MCF 10A (cell line): ENCODE results near the gene NUTF2. TPM values are rescaled to one million over a fixed set of nuclear protein-coding genes. Genes with fewer than 3 reads are reported as not detected.

Experiments
- BruUV-seq: library from RNA; stranded (reverse); fragments of 400-500 nt; replicated peaks from 2 replicates; lab custom pipeline; 2021; lab: Mats Ljungman, UMichigan
- CTCF ChIA-PET: fragments of 300-600 bp; sonication (Branson Sonifier 250); formaldehyde crosslinking; extraction: SDS; loops from one replicate; lab custom pipeline; 2021; ENCODE audit warnings: antibody characterized with exemption, inconsistent platforms; lab: Yijun Ruan, JAX
- POLR2A ChIA-PET: fragments of 300-600, 350-650 bp; sonication (Branson Sonifier 250); formaldehyde crosslinking; extraction: SDS; loops from one replicate; lab custom pipeline; 2020; ENCODE audit warnings: antibody characterized with exemption, inconsistent platforms; lab: Yijun Ruan, JAX
- DNase-seq: peaks from one replicate; pipeline ENCODE4 v3.0.0-alpha.2; 2018; ENCODE audit not compliant: unreplicated experiment
- H3K27ac Mint-ChIP-seq: one replicate; pipeline ENCODE4 v1.8.0; 2022; ENCODE audit warnings: mild to moderate bottlenecking, low read depth, mixed read lengths; ENCODE audit not compliant: unreplicated experiment
- H3K27me3 Mint-ChIP-seq: one replicate; pipeline ENCODE4 v1.8.0; 2022; ENCODE audit warnings: mixed read lengths; ENCODE audit not compliant: insufficient read depth, unreplicated experiment
- H3K36me3 Mint-ChIP-seq: one replicate; pipeline ENCODE4 v1.8.0; 2022; ENCODE audit warnings: mild to moderate bottlenecking, moderate library complexity, mixed read lengths; ENCODE audit not compliant: insufficient read depth, unreplicated experiment
- H3K4me1 Mint-ChIP-seq: one replicate; pipeline ENCODE4 v1.8.0; 2022; ENCODE audit warnings: mixed read lengths; ENCODE audit not compliant: insufficient read depth, unreplicated experiment
- H3K4me3 Mint-ChIP-seq: one replicate; pipeline ENCODE4 v1.8.0; 2022; ENCODE audit warnings: mild to moderate bottlenecking, moderate library complexity, mixed read lengths; ENCODE audit not compliant: unreplicated experiment
- H3K9me3 Mint-ChIP-seq: one replicate; pipeline ENCODE4 v1.8.0; 2022; ENCODE audit warnings: mixed read lengths; ENCODE audit not compliant: unreplicated experiment
- CTCF ChIP-seq: fragments of 200-600 bp; IDR thresholded peaks from one replicate; pipeline ENCODE4 v1.8.0; 2022; ENCODE audit warnings: antibody characterized with exemption, mild to moderate bottlenecking; ENCODE audit not compliant: unreplicated experiment
- intact Hi-C: fragments of 100-400 bp; cut with micrococcal nuclease; formaldehyde crosslinking; loops from 2 replicates; pipeline ENCODE4 v1.14.1; 2022
- total RNA-seq: library from RNA; stranded (reverse); gene quantifications from 2 replicates; pipeline ENCODE4 v1.2.3, GENCODE V29; 2022

Gene NUTF2
- total RNA-seq, 1 experiment from 2014 or later = 133 TPM

GRCh38 chr16:67805718-67806427, 40.9 kb upstream of the NUTF2 start:
- peaks cover 5% of the 10 kb centered on the region for H3K4me1 Mint-ChIP-seq
- no peaks in the 10 kb centered on the region for H3K27me3 Mint-ChIP-seq
- ChIA-PET CTCF (interaction anchor here (0.6 to 3.0 kb wide), 6 partner anchors 10 to 290 kb away, joined by 3 to 24 read pairs (median 5); no protein-coding TSS in a partner anchor), POLR2A (interaction anchor here (0.6 to 2.3 kb wide), 28 partner anchors 9 to 558 kb away, joined by 3 to 27 read pairs (median 4); partner anchors contain the start of genes ATP6V0D1, CTCF, CTRL and DDX28)
- TF ChIP-seq CTCF = no peak
- H3K4me3 Mint-ChIP-seq = peak overlapping the region; percentile 90
- H3K27ac Mint-ChIP-seq = peak overlapping the region; percentile 89
- DNase-seq = no peak
- BruUV-seq = no TSS peak
- H3K36me3 Mint-ChIP-seq = peaks cover 37% of the 10 kb centered on the region
- intact Hi-C loops = loop anchor here (5.0 to 10.0 kb wide), 2 partner anchors 89 to 281 kb away; partner anchors contain the start of genes GFOD2 and RIPOR1
- no peaks in the 10 kb centered on the region for H3K9me3 Mint-ChIP-seq

- BruUV-seq = no TSS peak
- Mint-ChIP-seq H3K36me3 (peaks cover 36% of the 10 kb centered on the region), H3K4me1 (peaks cover 5% of the 10 kb centered on the region), H3K9me3 (no peaks in the 10 kb centered on the region), H3K27me3 (no peaks in the 10 kb centered on the region), H3K4me3 (peak within 1 kb of the TSS; percentile 90), H3K27ac (peak within 1 kb of the TSS; percentile 89)
- DNase-seq = peak; percentile 99
- ChIA-PET POLR2A (interaction anchor here (0.6 to 2.3 kb wide), 32 partner anchors 9 to 559 kb away, joined by 3 to 27 read pairs (median 4); partner anchors contain the start of genes ACD, ATP6V0D1, CTCF and CTRL), CTCF (interaction anchor here (0.6 to 3.0 kb wide), 16 partner anchors 9 to 304 kb away, joined by 3 to 24 read pairs (median 4); no protein-coding TSS in a partner anchor)
- no peak for TF ChIP-seq CTCF
- intact Hi-C loops = loop anchor here (1.0 to 10.0 kb wide), 3 partner anchors 89 to 282 kb away; partner anchors contain the start of genes GFOD2 and RIPOR1
Observed at GRCh38 chr16:67806428-67807147, 40.1 kb upstream of the NUTF2 start, which contains the start of the genes RANBP10 and TSNAXIP1. RANBP10 (minus strand) TSS chr16:67806560; CDS start chr16:67806536, 24 bp downstream. TSNAXIP1 (plus strand) TSS chr16:67806889; CDS start chr16:67807150, 261 bp downstream.

DNA sequence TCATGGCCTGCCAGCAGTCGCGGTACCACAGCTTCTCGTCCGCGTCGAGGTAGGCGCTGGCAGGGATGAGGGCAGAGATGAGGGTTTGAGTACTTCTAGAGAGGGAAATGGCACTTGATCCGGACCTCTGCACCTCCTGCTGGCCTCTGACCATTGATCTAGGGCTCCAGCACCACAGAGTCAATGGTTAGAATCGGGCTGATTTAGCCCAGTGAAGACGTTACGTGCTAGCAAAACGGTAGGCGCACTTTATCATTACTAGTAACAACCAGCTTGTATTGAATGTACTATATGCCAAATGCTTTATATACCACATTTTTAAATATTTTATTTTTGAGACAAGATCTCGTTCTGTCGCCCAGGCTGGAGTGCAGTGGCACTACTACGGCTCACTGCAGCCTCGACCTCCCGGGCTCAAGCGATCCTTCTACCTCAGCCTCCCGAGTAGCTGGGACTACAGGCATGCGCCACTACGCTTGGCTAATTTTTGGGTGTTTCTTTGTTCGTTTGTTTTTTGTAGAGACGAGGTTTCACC, 39.5 kb upstream of the NUTF2 start:
- CTCF ChIA-PET = interaction anchor here (0.6 to 3.0 kb wide), 19 partner anchors 9 to 303 kb away, joined by 3 to 24 read pairs (median 4); no protein-coding TSS in a partner anchor
- Mint-ChIP-seq H3K27me3 (no peaks in the 10 kb centered on the region), H3K9me3 (no peaks in the 10 kb centered on the region), H3K36me3 (peaks cover 30% of the 10 kb centered on the region), H3K27ac (peak overlapping the region; percentile 89), H3K4me1 (peaks cover 5% of the 10 kb centered on the region), H3K4me3 (peak overlapping the region; percentile 90)
- DNase-seq = no peak
- no TSS peak for BruUV-seq
- intact Hi-C loops = loop anchor here (1.0 to 10.0 kb wide), 3 partner anchors 90 to 282 kb away; partner anchors contain the start of genes GFOD2 and RIPOR1
- no peak for TF ChIP-seq CTCF
- POLR2A ChIA-PET = interaction anchor here (0.7 to 2.3 kb wide), 22 partner anchors 10 to 560 kb away, joined by 3 to 27 read pairs (median 5); partner anchors contain the start of genes ACD, ATP6V0D1, CTCF and CTRL
